SU-DHL-6 (cell line): ENCODE results near the gene PALM2AKAP2.

Source experiments
- H2AFZ ChIP-seq: fragments of 200-600 bp; sonication (generic); 2 replicates; pipeline ENCODE4 v1.6.1; 2014; ENCODE audit warnings: low read depth, mild to moderate bottlenecking, moderate library complexity, mixed read lengths, antibody characterized with exemption, low read length; ENCODE audit not compliant: severe bottlenecking
- H3F3A ChIP-seq: fragments of 200-600 bp; shearing (Covaris generic); 2 replicates; pipeline ENCODE4 v1.6.0; 2016; ENCODE audit warnings: antibody characterized with exemption, mild to moderate bottlenecking; ENCODE audit not compliant: insufficient read depth
- H3K27ac ChIP-seq: fragments of 200-600 bp; sonication (generic); 2 replicates; pipeline ENCODE4 v1.5.1; 2016; ENCODE audit warnings: low read depth, mild to moderate bottlenecking, low read length, moderate library complexity, mixed read lengths
- H3K27me3 ChIP-seq: fragments of 200-600 bp; sonication (generic), shearing (Covaris generic); 2 replicates; pipeline ENCODE4 v1.6.0; 2014; ENCODE audit warnings: mild to moderate bottlenecking, low read length
- H3K36me3 ChIP-seq: fragments of 200-600 bp; sonication (generic); 2 replicates; pipeline ENCODE4 v1.6.1; 2014; ENCODE audit warnings: mild to moderate bottlenecking, low read length, mixed read lengths
- H3K4me2 ChIP-seq: fragments of 300-600, 200-600 bp; shearing (Covaris generic), sonication (generic); 2 replicates; pipeline ENCODE4 v1.6.0; 2014; ENCODE audit warnings: low read length, low read depth, mild to moderate bottlenecking; ENCODE audit not compliant: poor library complexity, severe bottlenecking
- H3K4me3 ChIP-seq: fragments of 200-600 bp; sonication (generic); 2 replicates; pipeline ENCODE4 v1.5.1; 2014; ENCODE audit warnings: antibody characterized with exemption, low read length, mild to moderate bottlenecking, mixed read lengths; ENCODE audit not compliant: insufficient read depth, poor library complexity, severe bottlenecking
- H3K79me2 ChIP-seq: fragments of 200-600 bp; sonication (generic); 2 replicates; pipeline ENCODE4 v1.6.1; 2014; ENCODE audit warnings: mild to moderate bottlenecking, low read length, moderate library complexity; ENCODE audit not compliant: insufficient read depth
- H3K9ac ChIP-seq: fragments of 200-600 bp; sonication (generic); 2 replicates; pipeline ENCODE4 v1.7.0; 2014; ENCODE audit warnings: mild to moderate bottlenecking, low read length
- H3K9me2 ChIP-seq: fragments of 200-600 bp; sonication (generic); replicated peaks from 2 replicates; pipeline ENCODE4 v1.6.1; 2014; ENCODE audit warnings: low read length; ENCODE audit not compliant: insufficient read depth
- H3K9me3 ChIP-seq: fragments of 200-600 bp; sonication (generic); 2 replicates; pipeline ENCODE4 v1.6.1; 2014; ENCODE audit warnings: low read length, mixed read lengths; ENCODE audit not compliant: insufficient read depth
- H4K20me1 ChIP-seq: fragments of 200-600 bp; sonication (generic); 2 replicates; pipeline ENCODE4 v1.6.1; 2014; ENCODE audit warnings: low read depth, mild to moderate bottlenecking, antibody characterized with exemption, low read length, moderate library complexity, mixed read lengths
- EZH2phosphoT487 ChIP-seq: fragments of 200-600 bp; sonication (generic), shearing (Covaris generic); conservative IDR thresholded peaks from 2 replicates; pipeline ENCODE4 v1.6.1; 2018; ENCODE audit warnings: mild to moderate bottlenecking, antibody characterized with exemption, low read length, moderate library complexity, mixed read lengths
- TF ChIP-seq, protein P1 (sequence below): fragments of 200-600 bp; sonication (generic); IDR thresholded peaks from one replicate; pipeline ENCODE4 v1.5.1; 2017; ENCODE audit warnings: antibody characterized with exemption, mild to moderate bottlenecking, low read length, moderate library complexity; ENCODE audit not compliant: insufficient read depth, poor library complexity, severe bottlenecking

PALM2AKAP2 gene

DNA sequence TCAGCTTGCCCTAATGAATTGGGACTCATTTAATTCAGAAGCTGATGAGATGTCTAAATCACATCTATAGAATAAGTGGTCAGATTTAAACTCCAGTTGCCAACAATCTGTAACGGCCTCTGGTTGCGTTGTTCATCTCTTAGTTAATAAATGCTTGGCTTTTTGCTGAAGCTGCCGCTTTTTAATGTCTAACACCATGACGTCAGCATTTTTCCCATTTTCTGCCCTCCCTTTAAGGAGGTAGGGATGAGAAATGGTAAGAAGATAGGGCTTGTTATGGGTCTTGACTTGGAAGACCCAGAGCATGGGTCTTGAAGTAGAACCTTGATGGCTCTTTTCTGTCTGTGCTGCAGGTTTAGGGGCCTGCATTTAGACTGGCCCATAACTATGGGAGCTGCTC, 33.3 kb downstream of the PALM2AKAP2 start:
- H3K9me3 ChIP-seq: no peaks in the 10 kb centered on the region
- H3K36me3 ChIP-seq: no peaks in the 10 kb centered on the region
- TF ChIP-seq, protein P1, sequence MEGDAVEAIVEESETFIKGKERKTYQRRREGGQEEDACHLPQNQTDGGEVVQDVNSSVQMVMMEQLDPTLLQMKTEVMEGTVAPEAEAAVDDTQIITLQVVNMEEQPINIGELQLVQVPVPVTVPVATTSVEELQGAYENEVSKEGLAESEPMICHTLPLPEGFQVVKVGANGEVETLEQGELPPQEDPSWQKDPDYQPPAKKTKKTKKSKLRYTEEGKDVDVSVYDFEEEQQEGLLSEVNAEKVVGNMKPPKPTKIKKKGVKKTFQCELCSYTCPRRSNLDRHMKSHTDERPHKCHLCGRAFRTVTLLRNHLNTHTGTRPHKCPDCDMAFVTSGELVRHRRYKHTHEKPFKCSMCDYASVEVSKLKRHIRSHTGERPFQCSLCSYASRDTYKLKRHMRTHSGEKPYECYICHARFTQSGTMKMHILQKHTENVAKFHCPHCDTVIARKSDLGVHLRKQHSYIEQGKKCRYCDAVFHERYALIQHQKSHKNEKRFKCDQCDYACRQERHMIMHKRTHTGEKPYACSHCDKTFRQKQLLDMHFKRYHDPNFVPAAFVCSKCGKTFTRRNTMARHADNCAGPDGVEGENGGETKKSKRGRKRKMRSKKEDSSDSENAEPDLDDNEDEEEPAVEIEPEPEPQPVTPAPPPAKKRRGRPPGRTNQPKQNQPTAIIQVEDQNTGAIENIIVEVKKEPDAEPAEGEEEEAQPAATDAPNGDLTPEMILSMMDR: no peak
- TF ChIP-seq EZH2phosphoT487: no peak
- no peak overlapping the region for H3K9ac ChIP-seq
- H3K79me2 ChIP-seq: no peaks in the 10 kb centered on the region
- no peak overlapping the region for H3K27ac ChIP-seq
- H2AFZ ChIP-seq: no peak overlapping the region
- H4K20me1 ChIP-seq: no peaks in the 10 kb centered on the region
- H3K9me2 ChIP-seq: no peaks in the 10 kb centered on the region
- no peaks in the 10 kb centered on the region for H3F3A ChIP-seq
- no peaks in the 10 kb centered on the region for H3K27me3 ChIP-seq
- H3K4me3 ChIP-seq: no peak overlapping the region
- no peak overlapping the region for H3K4me2 ChIP-seq

DNA sequence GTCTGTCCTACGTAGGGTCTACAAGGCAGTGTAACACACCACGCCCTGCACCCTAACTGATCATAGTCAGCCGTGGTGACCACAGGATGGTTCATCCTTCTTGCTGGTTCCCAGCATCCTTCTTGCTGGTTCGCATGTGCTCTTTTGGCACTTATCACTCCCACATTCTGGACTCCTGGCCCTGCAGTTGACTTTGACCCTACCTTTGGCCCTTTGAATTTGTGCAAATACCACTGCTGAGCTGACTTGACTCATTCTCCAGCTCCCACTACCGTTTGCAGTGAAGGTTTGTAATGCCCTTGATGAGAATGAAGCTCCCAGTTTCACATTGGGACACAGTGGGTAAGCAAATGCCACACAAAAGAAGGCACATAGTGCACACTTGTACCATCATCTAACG, 33.8 kb downstream of the PALM2AKAP2 start:
- Histone ChIP-seq H3K27ac (no peak overlapping the region), H3K9me2 (no peaks in the 10 kb centered on the region), H3K9ac (no peak overlapping the region), H4K20me1 (no peaks in the 10 kb centered on the region), H3K79me2 (no peaks in the 10 kb centered on the region), H3K4me2 (no peak overlapping the region), H3K27me3 (no peaks in the 10 kb centered on the region), H3K4me3 (no peak overlapping the region), H3F3A (no peaks in the 10 kb centered on the region), H2AFZ (no peak overlapping the region), H3K36me3 (no peaks in the 10 kb centered on the region), H3K9me3 (no peaks in the 10 kb centered on the region)
- TF ChIP-seq, protein P1: no peak
- TF ChIP-seq EZH2phosphoT487: no peak

DNA sequence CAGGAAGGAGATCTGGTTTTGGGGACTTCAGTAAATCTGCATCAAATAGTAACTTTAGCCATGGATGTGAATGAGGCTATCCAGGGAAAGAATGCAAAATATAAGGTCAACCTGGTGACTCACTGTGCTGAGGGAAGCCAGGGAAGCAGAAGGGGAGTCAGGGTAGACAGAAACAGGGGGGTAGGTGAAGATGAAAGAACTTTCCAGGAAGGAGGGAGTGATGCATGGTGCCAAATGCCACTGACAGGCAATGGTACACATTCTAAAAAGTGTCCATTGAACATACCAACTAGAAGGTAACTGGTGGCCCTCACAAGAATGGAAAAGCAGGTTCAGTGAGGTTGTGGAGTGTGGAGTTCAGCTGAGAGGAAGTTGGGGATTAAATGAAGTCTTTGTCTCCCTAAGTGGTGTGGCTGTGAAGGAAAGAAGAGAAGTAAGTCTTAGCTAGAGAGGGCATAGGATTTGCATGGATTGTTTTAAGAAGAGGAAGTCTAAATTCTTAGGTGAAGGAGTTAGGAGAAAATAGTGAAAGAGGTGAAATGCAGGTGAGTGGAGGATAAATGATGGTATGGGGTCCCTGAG, 35.5 kb downstream of the PALM2AKAP2 start:
- Histone ChIP-seq H3K27me3 (no peaks in the 10 kb centered on the region), H3K9me2 (no peaks in the 10 kb centered on the region), H3K9ac (no peak overlapping the region), H2AFZ (no peak overlapping the region), H3F3A (no peaks in the 10 kb centered on the region), H3K4me2 (no peak overlapping the region), H4K20me1 (no peaks in the 10 kb centered on the region), H3K4me3 (no peak overlapping the region), H3K9me3 (no peaks in the 10 kb centered on the region), H3K36me3 (no peaks in the 10 kb centered on the region), H3K79me2 (no peaks in the 10 kb centered on the region), H3K27ac (no peak overlapping the region)
- no peak for TF ChIP-seq EZH2phosphoT487
- TF ChIP-seq, protein P1: no peak
